HG03354 (cell line): Measurements from ENCODE around the gene PTGES3.
A peak's percentile ranks its signal among the peaks of the same experiment; 100 is the strongest.

Source experiments
- ATAC-seq: cut with Tn5 transposase; IDR thresholded peaks from one replicate; pipeline ENCODE4 v1.9.1; 2021; ENCODE audit warnings: mild to moderate bottlenecking; ENCODE audit not compliant: unreplicated experiment, poor library complexity, severe bottlenecking

PTGES3 gene

GRCh38 chr12:56631790-56632700, 56.0 kb downstream of the PTGES3 start:
- ATAC-seq: peak; percentile 26

GRCh38 chr12:56630180-56630632, 57.9 kb downstream of the PTGES3 start, which contains the start of gene BAZ2A:
TSS of gene BAZ2A (minus strand) at chr12:56630326. CDS start at chr12:56617530, 12,796 bp downstream.
- peak; percentile 68 for ATAC-seq

GRCh38 chr12:56629459-56630179, 58.5 kb downstream of the PTGES3 start:
- ATAC-seq: peak; percentile 8

- ATAC-seq: no peak
Observed at GRCh38 chr12:56628671-56629458, 59.2 kb downstream of the PTGES3 start.

- no peak for ATAC-seq
Observed at GRCh38 chr12:56626701-56627100, 61.4 kb downstream of the PTGES3 start.

- no peak for ATAC-seq
Observed at GRCh38 chr12:56622535-56622934, 65.5 kb downstream of the PTGES3 start.

- no peak for ATAC-seq
Observed at GRCh38 chr12:56616925-56617324, 71.2 kb downstream of the PTGES3 start.

GRCh38 chr12:56616244-56616643, 71.8 kb downstream of the PTGES3 start:
- no peak for ATAC-seq

- no peak for ATAC-seq
Observed at GRCh38 chr12:56614627-56615026, 73.5 kb downstream of the PTGES3 start.
